Stimulated activated CD4-positive, alpha-beta T cell treated with anti-CD3 and anti-CD28 coated beads, Interleukin-4, amount 100 ng/mL, for 48 hours (primary cell): ENCODE data around the gene ZNF559.

Source experiments
- DNase-seq, 2 donors: peaks; one replicate each; pipeline ENCODE4 v3.0.0-alpha.2; 2020; ENCODE audit warnings: low read depth in 2 of 2

ZNF559 gene

GRCh38 chr19:9353011-9353410 is 29.0 kb downstream of the ZNF559 start:
- no peak for DNase-seq

- no peak for DNase-seq
Measured at GRCh38 chr19:9354651-9355050, 30.7 kb downstream of the ZNF559 start.

- DNase-seq: no peak
Measured at GRCh38 chr19:9362905-9363304, 38.9 kb downstream of the ZNF559 start, which contains the start of gene ZNF177. ZNF177 (plus strand) TSS chr19:9363013; CDS start chr19:9378312, 15,299 bp downstream.

- DNase-seq: no peak
Measured at GRCh38 chr19:9370738-9371619, 47.0 kb downstream of the ZNF559 start.

- DNase-seq: no peak
Measured at GRCh38 chr19:9381361-9381785, 57.4 kb downstream of the ZNF559 start.
